ENCODE measurements around the gene GMEB1. TPM values are rescaled to one million over a fixed set of nuclear protein-coding genes. Genes with fewer than 3 reads are reported as not detected.

The GMEB1 gene
- total and polyA plus RNA-seq, 10 of the 15 experiments (the other 5 are each of a cell fraction or from before 2014, with no cell fraction given) = 4.9 to 17.6 (median 9.4) TPM

Small RNAs within 50 kb of the gene (small RNA-seq; reads per million reads assigned to genes)
- not detected for gene RF00422
- gene RNU11 = not detected

Other genes with a start within 250 kb of the GMEB1 start
Only the 7 nearest of the 8 such genes appear.
- gene RCC1, start 162.7 kb upstream of the GMEB1 start, total RNA-seq (2014; rRNA removed) = 69.0 and 78.6 TPM in 2 replicates
- 66.3 and 71.8 TPM in 2 replicates for gene RCC1, start 162.7 kb upstream of the GMEB1 start, total RNA-seq (2014; rRNA removed; fragmentation: Illumina TruSeq; extraction: Trizol)
- 79.4 and 86.2 TPM in 2 replicates for gene RCC1, start 162.7 kb upstream of the GMEB1 start, total RNA-seq (2021)
- 45.4 and 64.5 TPM in 2 replicates for gene RCC1, start 162.7 kb upstream of the GMEB1 start, polyA plus RNA-seq (2011; rRNA removed)
- 69.6 and 99.4 TPM in 2 replicates for gene RCC1, start 162.7 kb upstream of the GMEB1 start, polyA plus RNA-seq (2014; fragmentation: Illumina TruSeq; extraction: Trizol)
- 10 to 100 TPM in 1 of 2 experiments, 1 to 10 TPM in 1; 8.3 to 15.2 TPM for gene RCC1, start 162.7 kb upstream of the GMEB1 start, polyA plus RNA-seq (2014; fragmentation: Nextera tagmentation; extraction: Ambion mirVana)
- gene RCC1, start 162.7 kb upstream of the GMEB1 start, polyA plus RNA-seq (2014; rRNA removed) = 77.5 and 85.3 TPM in 2 replicates
- gene RCC1, start 162.7 kb upstream of the GMEB1 start, polyA plus RNA-seq (2016; fragmentation: Nextera tagmentation; extraction: Ambion mirVana) = 10 to 100 TPM; 71.0 to 78.7 TPM
- 24.3 and 28.2 TPM in 2 replicates for gene TRNAU1AP, start 115.7 kb upstream of the GMEB1 start, total RNA-seq (2014; rRNA removed)
- gene TRNAU1AP, start 115.7 kb upstream of the GMEB1 start, total RNA-seq (2014; rRNA removed; fragmentation: Illumina TruSeq; extraction: Trizol) = 26.2 and 29.5 TPM in 2 replicates
- gene TRNAU1AP, start 115.7 kb upstream of the GMEB1 start, total RNA-seq (2021) = 30.8 and 35.6 TPM in 2 replicates
- 60.7 and 67.0 TPM in 2 replicates for gene TRNAU1AP, start 115.7 kb upstream of the GMEB1 start, polyA plus RNA-seq (2011; rRNA removed)
- 28.5 and 34.3 TPM in 2 replicates for gene TRNAU1AP, start 115.7 kb upstream of the GMEB1 start, polyA plus RNA-seq (2014; fragmentation: Illumina TruSeq; extraction: Trizol)
- 10 to 100 TPM; 53.1 to 53.8 TPM for gene TRNAU1AP, start 115.7 kb upstream of the GMEB1 start, polyA plus RNA-seq (2014; fragmentation: Nextera tagmentation; extraction: Ambion mirVana)
- gene TRNAU1AP, start 115.7 kb upstream of the GMEB1 start, polyA plus RNA-seq (2014; rRNA removed) = 25.8 and 34.3 TPM in 2 replicates
- 10 to 100 TPM; 28.5 to 32.8 TPM for gene TRNAU1AP, start 115.7 kb upstream of the GMEB1 start, polyA plus RNA-seq (2016; fragmentation: Nextera tagmentation; extraction: Ambion mirVana)
- 0.76 and 0.96 TPM in 2 replicates for gene RAB42, start 76.5 kb upstream of the GMEB1 start, total RNA-seq (2014; rRNA removed)
- gene RAB42, start 76.5 kb upstream of the GMEB1 start, total RNA-seq (2014; rRNA removed; fragmentation: Illumina TruSeq; extraction: Trizol) = 0.28 and 0.49 TPM in 2 replicates
- 0.72 and 0.92 TPM in 2 replicates for gene RAB42, start 76.5 kb upstream of the GMEB1 start, total RNA-seq (2021)
- gene RAB42, start 76.5 kb upstream of the GMEB1 start, polyA plus RNA-seq (2011; rRNA removed) = 4.2 and 4.5 TPM in 2 replicates
- 0.38 and 0.51 TPM in 2 replicates for gene RAB42, start 76.5 kb upstream of the GMEB1 start, polyA plus RNA-seq (2014; fragmentation: Illumina TruSeq; extraction: Trizol)
- gene RAB42, start 76.5 kb upstream of the GMEB1 start, polyA plus RNA-seq (2014; fragmentation: Nextera tagmentation; extraction: Ambion mirVana) = under 1 TPM; 0.16 to 0.21 TPM
- 0.24 and 0.99 TPM in 2 replicates for gene RAB42, start 76.5 kb upstream of the GMEB1 start, polyA plus RNA-seq (2014; rRNA removed)
- gene RAB42, start 76.5 kb upstream of the GMEB1 start, polyA plus RNA-seq (2016; fragmentation: Nextera tagmentation; extraction: Ambion mirVana) = under 1 TPM; 0.28 to 0.48 TPM
- gene TAF12, start 25.7 kb upstream of the GMEB1 start, total RNA-seq (2014; rRNA removed) = 21.9 and 30.0 TPM in 2 replicates
- 23.9 and 25.1 TPM in 2 replicates for gene TAF12, start 25.7 kb upstream of the GMEB1 start, total RNA-seq (2014; rRNA removed; fragmentation: Illumina TruSeq; extraction: Trizol)
- gene TAF12, start 25.7 kb upstream of the GMEB1 start, total RNA-seq (2021) = 18.3 TPM in 2 replicates
- 30.2 and 35.0 TPM in 2 replicates for gene TAF12, start 25.7 kb upstream of the GMEB1 start, polyA plus RNA-seq (2011; rRNA removed)
- 27.0 and 28.3 TPM in 2 replicates for gene TAF12, start 25.7 kb upstream of the GMEB1 start, polyA plus RNA-seq (2014; fragmentation: Illumina TruSeq; extraction: Trizol)
- 10 to 100 TPM; 34.3 to 41.9 TPM for gene TAF12, start 25.7 kb upstream of the GMEB1 start, polyA plus RNA-seq (2014; fragmentation: Nextera tagmentation; extraction: Ambion mirVana)
- gene TAF12, start 25.7 kb upstream of the GMEB1 start, polyA plus RNA-seq (2014; rRNA removed) = 25.5 and 25.6 TPM in 2 replicates
- gene TAF12, start 25.7 kb upstream of the GMEB1 start, polyA plus RNA-seq (2016; fragmentation: Nextera tagmentation; extraction: Ambion mirVana) = 10 to 100 TPM; 42.4 to 43.3 TPM
- under 0.01 TPM in 1 of 2 replicates, not detected in the other for gene RNU11, start 20.2 kb upstream of the GMEB1 start, total RNA-seq (2014; rRNA removed)
- gene RNU11, start 20.2 kb upstream of the GMEB1 start, total RNA-seq (2014; rRNA removed; fragmentation: Illumina TruSeq; extraction: Trizol) = not detected in 2 replicates
- not detected in 2 replicates for gene RNU11, start 20.2 kb upstream of the GMEB1 start, total RNA-seq (2021)
- not detected in 2 replicates for gene RNU11, start 20.2 kb upstream of the GMEB1 start, polyA plus RNA-seq (2011; rRNA removed)
- not detected in 2 replicates for gene RNU11, start 20.2 kb upstream of the GMEB1 start, polyA plus RNA-seq (2014; fragmentation: Illumina TruSeq; extraction: Trizol)
- not detected for gene RNU11, start 20.2 kb upstream of the GMEB1 start, polyA plus RNA-seq (2014; fragmentation: Nextera tagmentation; extraction: Ambion mirVana)
- gene RNU11, start 20.2 kb upstream of the GMEB1 start, polyA plus RNA-seq (2014; rRNA removed) = not detected in 2 replicates
- not detected for gene RNU11, start 20.2 kb upstream of the GMEB1 start, polyA plus RNA-seq (2016; fragmentation: Nextera tagmentation; extraction: Ambion mirVana)
- 56.9 and 57.8 TPM in 2 replicates for gene YTHDF2, start 68.2 kb downstream of the GMEB1 start, total RNA-seq (2014; rRNA removed)
- gene YTHDF2, start 68.2 kb downstream of the GMEB1 start, total RNA-seq (2014; rRNA removed; fragmentation: Illumina TruSeq; extraction: Trizol) = 61.8 and 64.1 TPM in 2 replicates
- gene YTHDF2, start 68.2 kb downstream of the GMEB1 start, total RNA-seq (2021) = 83.6 and 84.2 TPM in 2 replicates
- 59.2 and 69.8 TPM in 2 replicates for gene YTHDF2, start 68.2 kb downstream of the GMEB1 start, polyA plus RNA-seq (2011; rRNA removed)
- 72.2 and 73.0 TPM in 2 replicates for gene YTHDF2, start 68.2 kb downstream of the GMEB1 start, polyA plus RNA-seq (2014; fragmentation: Illumina TruSeq; extraction: Trizol)
- 10 to 100 TPM; 42.4 to 44.0 TPM for gene YTHDF2, start 68.2 kb downstream of the GMEB1 start, polyA plus RNA-seq (2014; fragmentation: Nextera tagmentation; extraction: Ambion mirVana)
- gene YTHDF2, start 68.2 kb downstream of the GMEB1 start, polyA plus RNA-seq (2014; rRNA removed) = 53.4 and 54.1 TPM in 2 replicates
- gene YTHDF2, start 68.2 kb downstream of the GMEB1 start, polyA plus RNA-seq (2016; fragmentation: Nextera tagmentation; extraction: Ambion mirVana) = 100 to 1,000 TPM; 113 to 121 TPM
- gene OPRD1, start 143.4 kb downstream of the GMEB1 start, total RNA-seq (2014; rRNA removed) = not detected in 2 replicates
- gene OPRD1, start 143.4 kb downstream of the GMEB1 start, total RNA-seq (2014; rRNA removed; fragmentation: Illumina TruSeq; extraction: Trizol) = not detected in 2 replicates
- gene OPRD1, start 143.4 kb downstream of the GMEB1 start, total RNA-seq (2021) = not detected in 2 replicates
- not detected in 2 replicates for gene OPRD1, start 143.4 kb downstream of the GMEB1 start, polyA plus RNA-seq (2011; rRNA removed)
- not detected in 2 replicates for gene OPRD1, start 143.4 kb downstream of the GMEB1 start, polyA plus RNA-seq (2014; fragmentation: Illumina TruSeq; extraction: Trizol)
- gene OPRD1, start 143.4 kb downstream of the GMEB1 start, polyA plus RNA-seq (2014; fragmentation: Nextera tagmentation; extraction: Ambion mirVana) = under 1 TPM; 0.02 TPM
- gene OPRD1, start 143.4 kb downstream of the GMEB1 start, polyA plus RNA-seq (2014; rRNA removed) = not detected in 2 replicates
- not detected for gene OPRD1, start 143.4 kb downstream of the GMEB1 start, polyA plus RNA-seq (2016; fragmentation: Nextera tagmentation; extraction: Ambion mirVana)

All from GM12878 (cell line).